Left cardiac atrium (tissue), 4 donors: Measurements from ENCODE around the gene SYNPO2. TPM values are rescaled to one million over a fixed set of nuclear protein-coding genes. Genes with fewer than 3 reads are reported as not detected.

Experiments used
- ATAC-seq, 2 donors: fragments of 200-7000 bp; cut with Tn5 transposase; one replicate each; pipeline ENCODE4 v1.9.1; 2020; ENCODE audit warnings: mild to moderate bottlenecking in 2 of 2, moderate library complexity in 2 of 2
- DNase-seq: peaks from one replicate; pipeline ENCODE4 v3.0.0-alpha.2; 2020
- intact Hi-C, 2 donors: fragments of 100-400 bp; cut with DNase I; formaldehyde crosslinking; loops; one replicate each; pipeline versions ENCODE4 v1.14.1 to v1.15.1; 2022 to 2023
- total RNA-seq, 2 donors: library from RNA; stranded (reverse); fragmentation: NEBNext Ultra II Directional; extraction: Animal tissue kit (Norgen Biotek cat#: 25700); gene quantifications; one replicate each; pipeline ENCODE4 v1.2.1, GENCODE V29; 2021
- donor health status: DM: no; HTN: yes; CAD: no.
- donor health status: DM: no; HTN: yes; CAD: no; lungs with severe emphysema.
- donor health status: DM: yes; HTN: yes; CAD: no.
- donor health status: Dilated cardiomyopathy.

The SYNPO2 gene
- total RNA-seq, 2 donors from 2014 or later, result 67.6 to 94.4 TPM

- peak in 1 of 2 donors; percentile 38 for ATAC-seq
- intact Hi-C loops, result no loop called here
- DNase-seq, result no peak
Observed at GRCh38 chr4:118916691-118917289, 28.1 kb downstream of the SYNPO2 start.

DNA sequence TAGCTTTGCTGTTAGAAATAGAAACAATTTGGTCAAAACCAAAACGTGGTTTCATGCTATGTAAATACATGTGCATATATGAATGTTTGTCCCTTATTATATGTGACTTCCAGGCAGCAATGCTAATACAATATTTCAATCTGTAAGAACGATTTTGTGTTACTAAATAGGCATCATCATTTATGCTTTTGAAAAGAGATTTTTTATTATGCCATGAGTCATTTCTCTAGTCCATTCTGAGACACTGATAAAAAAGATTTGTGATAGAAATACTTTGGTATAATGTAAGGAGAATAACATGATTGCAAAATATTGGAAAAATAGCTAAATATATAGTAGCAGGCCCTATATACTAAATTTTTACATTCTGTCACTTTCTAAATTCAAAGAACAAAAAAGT lies 28.9 kb downstream of the SYNPO2 start:
- DNase-seq, result no peak
- ATAC-seq, result no peak
- intact Hi-C loops, result no loop called here

DNA sequence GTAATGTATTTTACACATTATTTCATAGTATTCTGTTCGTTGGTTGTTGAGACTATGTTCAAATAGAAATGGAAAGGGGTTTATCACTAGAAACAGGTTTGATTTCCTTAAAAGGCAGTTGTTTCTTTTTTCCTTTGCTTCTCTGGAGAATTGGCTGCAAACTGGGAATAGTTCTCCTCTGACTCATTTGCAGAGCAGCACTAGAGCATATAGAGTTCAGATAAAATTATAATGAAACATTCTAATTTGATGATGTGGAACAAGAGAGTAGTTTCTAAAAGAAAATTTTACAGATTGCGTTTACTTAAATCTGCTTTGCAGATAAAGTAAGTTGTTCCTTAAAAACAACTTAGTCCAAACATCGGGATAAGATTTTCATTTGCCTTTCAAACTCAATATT lies 29.7 kb downstream of the SYNPO2 start:
- no peak for DNase-seq
- intact Hi-C loops, result no loop called here
- ATAC-seq, result peak; percentile 56 to 79

- intact Hi-C loops, result no loop called here
- peak; percentile 84 to 85 for ATAC-seq
- DNase-seq, result no peak
Observed at GRCh38 chr4:118920247-118920646, 31.6 kb downstream of the SYNPO2 start.

- intact Hi-C loops, result no loop called here
- DNase-seq (no peak), ATAC-seq (no peak)
Observed at GRCh38 chr4:118921786-118922185, 33.1 kb downstream of the SYNPO2 start.

- ATAC-seq (no peak), DNase-seq (no peak)
- intact Hi-C loops, result no loop called here
Observed at GRCh38 chr4:118923891-118924290, 35.2 kb downstream of the SYNPO2 start.

- intact Hi-C loops, result no loop called here
- DNase-seq (peak; percentile 60), ATAC-seq (peak; percentile 34 to 81)
Observed at GRCh38 chr4:118927974-118928373, 39.3 kb downstream of the SYNPO2 start.

GRCh38 chr4:118930255-118930654 lies 41.6 kb downstream of the SYNPO2 start:
- ATAC-seq, result no peak
- DNase-seq, result no peak
- intact Hi-C loops, result no loop called here

DNA sequence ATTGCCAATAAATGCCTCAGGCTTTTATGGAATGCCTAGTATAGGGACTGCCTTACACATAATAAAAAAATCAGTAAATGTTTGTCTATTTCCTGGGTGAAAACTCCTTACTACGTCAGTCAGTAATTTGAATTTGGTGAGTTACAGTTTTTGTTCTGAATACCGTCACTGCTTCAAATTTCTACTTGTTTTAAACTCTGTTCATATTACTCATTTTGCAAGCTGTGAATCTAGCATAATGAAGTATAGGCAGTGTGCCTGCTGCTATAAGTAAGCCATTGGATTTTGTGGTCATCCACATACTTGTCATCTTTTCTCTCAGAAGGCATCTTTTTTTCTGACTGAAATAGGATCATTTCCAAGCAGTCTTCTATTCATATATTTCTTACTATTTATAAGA lies 43.1 kb downstream of the SYNPO2 start:
- DNase-seq, result no peak

GRCh38 chr4:118935819-118936218 lies 47.2 kb downstream of the SYNPO2 start:
- ATAC-seq (no peak), DNase-seq (no peak)
- intact Hi-C loops, result no loop called here

More for the DNA sequence above, 43.1 kb downstream of the SYNPO2 start:
- intact Hi-C loops, result no loop called here
- ATAC-seq, result no peak

DNA sequence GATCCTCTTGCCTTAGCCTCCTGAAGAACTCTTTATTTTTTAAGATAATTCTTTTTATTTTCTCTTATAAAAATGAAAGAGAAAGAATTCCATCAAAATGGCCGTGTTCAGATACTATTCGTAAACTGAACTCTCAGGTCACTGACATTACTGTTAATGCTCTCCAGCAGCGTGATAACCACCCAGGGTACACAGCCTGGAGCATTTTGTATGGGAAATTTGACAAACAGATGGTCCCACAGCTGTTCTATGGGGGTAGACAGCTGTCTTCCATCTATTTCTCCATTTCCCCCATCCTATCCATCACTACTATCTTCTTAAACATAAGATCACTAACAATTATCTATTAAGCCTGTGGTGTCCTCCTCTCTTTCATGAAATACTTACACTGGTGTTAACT lies 47.8 kb downstream of the SYNPO2 start:
- intact Hi-C loops, result no loop called here
- ATAC-seq (no peak), DNase-seq (no peak)

DNA sequence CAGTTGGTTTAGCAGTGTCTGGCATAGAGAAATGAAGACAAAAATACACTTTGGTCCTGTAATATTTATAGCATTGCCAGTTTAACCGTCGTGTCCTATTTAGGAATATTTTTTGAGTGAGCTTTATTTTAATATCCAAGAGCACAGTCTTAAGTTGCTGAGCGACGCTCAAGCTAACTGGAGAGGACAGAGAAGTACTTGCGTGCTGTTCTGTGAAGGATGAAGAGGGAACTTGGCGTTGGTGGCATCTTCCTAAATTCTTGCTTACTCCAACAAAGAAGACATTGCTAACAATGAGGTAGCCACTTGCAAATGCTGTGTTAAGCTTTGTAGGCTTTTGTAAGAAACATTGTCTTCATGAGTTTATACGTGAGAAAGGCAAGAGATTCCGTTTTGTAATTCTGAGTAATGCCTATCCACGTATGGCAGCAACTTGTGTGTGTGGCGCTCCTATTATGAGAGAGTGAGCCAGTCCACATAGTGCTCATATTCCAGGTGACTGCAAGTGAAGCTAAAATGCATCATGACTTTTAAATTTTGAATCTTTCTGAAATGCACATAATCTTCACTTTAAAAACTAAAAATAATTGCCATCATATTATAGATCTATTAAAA lies 50.6 kb downstream of the SYNPO2 start:
- no peak for DNase-seq
- ATAC-seq, result peak in 1 of 2 donors; percentile 27
- intact Hi-C loops, result no loop called here

DNA sequence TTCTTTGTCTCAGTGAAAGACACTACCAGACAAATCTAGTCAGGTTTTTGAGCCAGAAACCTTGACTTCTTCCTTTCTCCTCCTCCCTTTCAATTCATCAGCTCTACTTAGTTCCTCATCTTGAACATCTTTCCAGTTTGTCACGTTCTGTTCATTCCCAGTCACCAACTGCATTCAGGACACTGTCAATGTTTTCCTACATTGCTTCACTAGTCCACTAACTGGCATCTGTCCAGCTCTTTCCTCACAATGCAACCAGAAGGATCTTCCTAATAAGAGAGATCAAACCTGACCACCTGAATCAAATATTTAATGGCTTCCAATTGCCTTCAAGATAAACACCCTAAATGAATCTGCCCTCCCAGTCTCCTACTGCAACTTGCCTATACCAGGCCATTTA lies 52.5 kb downstream of the SYNPO2 start:
- ATAC-seq (peak in 1 of 2 donors; percentile 8), DNase-seq (peak; percentile 39)
- intact Hi-C loops, result no loop called here

DNA sequence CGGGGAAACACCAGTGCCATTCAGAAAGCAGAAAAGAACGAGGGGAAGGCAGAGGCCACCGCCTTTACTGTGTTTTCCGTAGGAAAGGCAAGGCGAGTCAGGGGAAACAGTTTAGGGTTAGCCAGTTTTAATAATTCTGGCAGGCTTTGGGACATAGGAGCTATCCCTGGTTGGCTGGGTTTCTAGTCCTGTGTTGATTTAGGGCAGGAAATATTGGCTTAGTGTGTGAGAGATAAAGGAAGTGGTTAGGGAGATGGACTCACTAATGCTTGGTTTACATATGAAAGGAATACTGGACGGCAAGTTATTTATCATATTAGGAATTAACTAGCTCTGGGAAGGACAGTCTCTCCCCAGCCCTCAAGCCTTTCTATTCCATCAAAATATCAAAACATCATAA lies 53.1 kb downstream of the SYNPO2 start:
- ATAC-seq, result peak; percentile 54 to 59
- intact Hi-C loops, result no loop called here
- DNase-seq, result no peak

DNA sequence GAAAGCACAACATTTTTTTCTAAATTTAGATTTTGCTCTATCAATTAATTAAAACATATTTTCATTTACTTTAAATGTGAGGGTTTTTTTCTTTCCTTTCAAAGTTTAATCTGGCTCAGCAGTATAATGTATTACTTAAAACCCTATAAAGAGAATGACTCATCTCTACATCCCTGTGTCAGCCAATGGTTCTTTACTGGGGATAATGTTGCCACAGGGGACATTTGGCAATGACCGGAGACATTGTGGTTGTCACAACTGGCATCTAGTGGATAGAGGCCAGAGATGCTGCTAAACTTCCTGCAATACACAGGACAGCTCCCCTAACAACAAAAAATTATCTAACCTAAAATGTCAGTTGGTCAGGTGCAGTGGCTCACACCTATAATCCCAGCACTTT lies 53.8 kb downstream of the SYNPO2 start:
- DNase-seq (no peak), ATAC-seq (peak in 1 of 2 donors; percentile 23)
- intact Hi-C loops, result no loop called here

DNA sequence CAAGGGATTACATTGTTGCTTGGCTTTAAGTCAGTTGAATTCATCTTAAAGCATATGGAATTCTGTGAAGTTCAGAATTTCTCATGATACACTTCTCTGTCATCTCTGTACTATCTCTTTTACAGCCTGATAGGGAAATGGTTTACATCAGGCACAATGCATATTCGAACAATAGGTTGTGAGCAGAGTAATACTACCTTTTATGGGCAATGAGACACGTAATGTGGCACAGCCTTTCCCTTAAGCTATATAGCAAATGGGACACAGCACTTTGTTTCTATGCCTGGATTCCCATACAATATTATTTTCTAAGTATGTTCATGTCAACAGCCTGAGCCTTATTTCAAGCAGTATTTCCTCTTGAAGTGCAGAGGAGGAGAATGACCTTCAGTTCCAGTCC lies 58.4 kb downstream of the SYNPO2 start:
- ATAC-seq (no peak), DNase-seq (no peak)
- intact Hi-C loops, result no loop called here

DNA sequence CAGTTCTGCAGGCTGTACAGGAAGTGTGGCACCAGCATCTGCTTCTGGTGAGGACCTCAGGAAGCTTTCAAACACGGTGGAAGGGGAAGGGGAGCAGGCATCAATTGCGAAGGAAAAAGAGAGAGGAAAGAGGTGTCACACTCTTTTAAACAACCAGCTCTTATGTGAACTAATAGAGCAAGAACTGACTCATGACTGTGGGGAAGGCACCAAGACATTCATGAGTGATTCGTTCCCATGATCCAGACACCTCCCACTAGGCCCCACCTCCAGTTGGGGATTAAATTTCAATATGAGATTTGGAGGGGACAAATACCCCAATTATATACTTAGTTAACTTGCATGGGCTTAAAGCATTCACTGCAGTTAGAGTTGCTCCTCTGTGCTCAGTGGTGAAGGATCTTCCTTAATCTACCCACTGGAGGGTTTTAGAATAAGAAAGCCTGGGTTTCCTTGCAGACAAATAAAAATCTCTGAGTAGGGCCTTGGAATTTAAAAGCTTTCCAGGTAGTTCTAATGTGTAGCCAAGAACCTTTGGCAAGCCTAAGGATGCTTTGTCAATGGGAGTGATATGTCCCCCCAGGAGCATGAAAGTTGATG lies 60.0 kb downstream of the SYNPO2 start:
- intact Hi-C loops, result no loop called here
- no peak for DNase-seq
- no peak for ATAC-seq

DNA sequence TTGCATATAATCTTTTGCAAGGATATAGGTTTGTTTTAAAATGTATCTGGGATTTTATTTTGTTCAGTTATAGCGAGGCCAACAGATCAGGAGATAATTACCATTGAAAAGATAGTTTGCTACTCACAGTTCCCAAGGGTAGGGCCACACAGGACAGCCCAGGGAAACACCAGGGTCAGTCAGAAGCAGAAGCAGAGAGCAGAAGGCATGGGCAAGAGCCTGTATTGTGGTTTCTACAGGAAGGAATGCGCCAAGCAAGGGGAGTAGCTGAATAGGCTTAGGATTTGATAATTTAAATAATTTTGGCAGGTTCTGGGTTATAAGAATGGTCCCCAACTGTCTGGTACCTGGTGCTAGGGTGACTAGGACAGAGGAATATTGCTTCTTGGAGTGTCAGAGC lies 61.6 kb downstream of the SYNPO2 start:
- intact Hi-C loops, result no loop called here
- ATAC-seq (no peak), DNase-seq (no peak)

DNA sequence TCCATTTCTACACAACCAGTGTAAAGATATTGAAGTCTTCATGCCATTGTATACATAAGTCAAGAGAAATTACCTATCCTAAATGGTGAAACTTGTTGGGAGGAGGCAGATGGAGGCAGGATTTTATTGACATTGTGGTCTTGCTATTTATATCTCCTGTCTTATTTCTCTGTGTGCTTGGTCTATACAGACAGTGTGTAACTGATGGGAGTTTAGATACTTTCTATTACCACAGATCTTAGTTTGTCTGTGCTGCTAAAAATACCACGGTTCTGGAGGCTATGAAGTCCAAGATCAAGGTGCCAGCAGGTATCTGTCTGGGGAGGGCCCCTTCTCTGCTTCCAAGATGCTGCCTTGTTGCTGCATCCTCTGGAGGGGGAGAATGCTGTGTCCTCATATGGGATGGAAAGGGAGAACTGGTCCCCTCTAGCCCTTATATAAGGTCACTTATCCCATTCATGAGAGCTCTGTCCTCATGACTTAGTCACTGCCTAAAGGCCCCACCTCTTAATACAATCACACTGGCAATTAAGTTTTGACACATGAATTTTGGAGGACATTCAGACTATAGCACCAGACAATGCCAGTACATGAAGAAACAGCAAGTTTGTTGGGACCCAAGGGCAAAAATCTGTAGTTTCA lies 62.4 kb downstream of the SYNPO2 start:
- DNase-seq (no peak), ATAC-seq (no peak)
- intact Hi-C loops, result no loop called here

- no peak for DNase-seq
- intact Hi-C loops, result no loop called here
- ATAC-seq, result no peak
Observed at GRCh38 chr4:118953276-118953675, 64.6 kb downstream of the SYNPO2 start.
